Tibial artery (tissue), 4 donors: ENCODE measurements around the gene ZDHHC11.

Experiments
- DNase-seq, 2 donors: peaks; one replicate each; pipeline ENCODE4 v3.0.0-alpha.2; 2019
- H3K27ac ChIP-seq, 2 donors: fragments of 200-600 bp; sonication (generic) in 1 of 2; 1 replicate in 1 of 2; 2 replicates in 1 of 2; pipeline ENCODE4 v1.5.1; 2018 to 2019; ENCODE audit warnings: mild to moderate bottlenecking in 1 of 2
- H3K27me3 ChIP-seq, 2 donors: fragments of 200-600 bp; sonication (generic) in 1 of 2; one replicate each; pipeline versions ENCODE4 v1.5.1 to v1.6.0; 2016 to 2019
- H3K36me3 ChIP-seq, 3 donors: fragments of 200-600 bp; sonication (generic) in 2 of 3; one replicate each; pipeline ENCODE4 v1.5.1; 2016 to 2019; ENCODE audit warnings: mild to moderate bottlenecking in 2 of 3
- H3K4me1 ChIP-seq, 4 donors: fragments of 200-600 bp; sonication (generic) in 2 of 4; 1 replicate in 3 of 4; 2 replicates in 1 of 4; pipeline ENCODE4 v1.5.1; 2016 to 2019
- H3K4me3 ChIP-seq, 2 donors: fragments of 200-600 bp; sonication (generic) in 1 of 2; 1 replicate in 1 of 2; 2 replicates in 1 of 2; pipeline ENCODE4 v1.5.1; 2018 to 2019; ENCODE audit warnings: mild to moderate bottlenecking in 2 of 2
- H3K9me3 ChIP-seq, 3 donors: fragments of 200-600 bp; sonication (generic) in 1 of 3; one replicate each; pipeline ENCODE4 v1.5.1; 2016 to 2019
- CTCF ChIP-seq, 2 experiments: fragments of 200-600 bp in 1 of 2; fragments of 450-650 bp in 1 of 2; IDR thresholded peaks; one replicate each; pipeline ENCODE4 v1.5.1; 2017 to 2019; ENCODE audit warnings: antibody characterized with exemption in 2 of 2, mild to moderate bottlenecking in 1 of 2, moderate library complexity in 1 of 2
- intact Hi-C: fragments of 100-400 bp; cut with DNase I; formaldehyde crosslinking; loops from one replicate; pipeline ENCODE4 v1.15.0; 2023; ENCODE audit warnings: low total_unique reads

Gene ZDHHC11

DNA sequence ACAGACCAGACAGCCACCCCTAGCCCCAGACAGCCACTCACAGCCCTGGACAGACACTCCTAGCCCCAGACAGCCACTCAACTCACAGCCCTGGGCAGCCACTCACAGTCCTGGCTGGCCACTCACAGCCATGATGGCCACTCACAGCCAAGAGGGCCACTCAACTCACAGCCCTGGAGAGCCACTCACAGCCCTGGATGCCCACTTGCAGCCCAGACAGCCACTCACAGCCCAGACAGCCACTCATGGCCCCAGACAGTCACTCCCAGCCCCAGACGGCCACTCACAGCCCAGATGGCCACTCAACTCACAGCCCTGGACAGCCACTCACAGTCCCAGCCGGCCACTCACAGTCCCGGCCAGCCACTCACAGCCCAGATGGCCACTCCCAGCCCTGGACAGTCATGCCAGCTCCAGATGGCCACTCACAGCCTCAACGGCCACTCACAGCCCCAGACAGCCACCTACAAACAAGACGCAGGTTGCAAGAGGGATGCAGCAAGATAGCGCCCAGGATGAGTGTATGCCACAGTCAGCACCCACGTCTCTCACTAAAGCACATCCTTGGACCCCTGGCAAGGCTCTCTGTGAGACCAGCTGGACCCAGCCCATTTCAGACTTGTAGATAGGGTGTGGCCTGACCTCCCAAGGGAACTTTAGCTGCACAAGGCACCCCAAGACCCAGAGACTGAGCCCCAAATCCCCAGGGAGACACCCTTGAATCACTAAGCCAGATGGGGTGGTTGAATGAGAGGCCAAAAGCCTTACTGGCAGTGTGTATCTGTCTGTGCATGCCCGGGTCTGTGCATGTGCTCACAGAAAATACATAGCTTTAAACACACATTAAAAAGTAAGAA lies 88.7 kb downstream of the ZDHHC11 start:
- Histone ChIP-seq H3K36me3 (peaks cover 0 to 36% (median 16%) of the 10 kb centered on the region in 3 donors), H3K4me1 (peaks cover 0 to 21% (median 8%) of the 10 kb centered on the region in 4 donors), H3K4me3 (no peak overlapping the region), H3K27ac (no peak overlapping the region), H3K27me3 (no peaks in the 10 kb centered on the region), H3K9me3 (no peaks in the 10 kb centered on the region)
- no peak for DNase-seq
- intact Hi-C loops = no loop called here
- no peak for TF ChIP-seq CTCF (IDR thresholded peaks at IDR 0.05)

DNA sequence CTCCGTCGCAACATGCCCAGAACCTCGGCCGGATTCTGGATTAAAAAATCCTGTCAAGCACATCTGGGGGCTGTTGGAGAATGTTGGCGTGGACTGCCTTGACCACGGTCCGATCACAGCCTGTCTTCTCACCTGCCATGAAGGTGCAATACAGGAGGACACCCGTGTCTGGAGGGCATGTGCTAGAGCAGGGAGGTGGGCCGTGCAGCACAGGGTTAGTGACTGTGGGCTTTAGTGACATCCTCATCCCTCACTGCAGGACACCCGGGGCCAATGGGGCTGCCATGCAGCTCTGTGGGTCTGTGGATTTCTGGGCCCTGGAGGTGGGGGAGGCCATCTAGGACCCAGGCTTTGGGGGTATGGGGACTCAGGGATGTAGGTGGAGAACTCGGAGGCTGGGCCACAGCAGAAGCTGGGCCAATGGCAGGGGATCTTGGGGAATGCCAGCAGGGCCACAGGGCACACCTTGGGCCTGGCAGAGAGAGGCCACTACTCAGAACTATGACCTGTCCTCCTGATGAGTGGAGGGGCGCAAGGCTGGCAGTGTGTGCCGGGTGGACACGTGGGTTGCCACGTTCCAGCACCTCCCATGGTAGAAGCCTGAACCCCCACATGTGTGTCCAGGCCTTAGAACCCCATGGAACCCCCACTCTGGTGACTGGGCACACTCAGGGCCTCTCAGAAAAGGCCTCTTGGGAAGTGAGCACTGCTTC lies 89.6 kb downstream of the ZDHHC11 start:
- no peak for TF ChIP-seq CTCF (IDR thresholded peaks at IDR 0.05)
- intact Hi-C loops = no loop called here

GRCh38 chr5:760363-761058 lies 90.3 kb downstream of the ZDHHC11 start:
- no peak for TF ChIP-seq CTCF (IDR thresholded peaks at IDR 0.05)
- intact Hi-C loops = no loop called here
- Histone ChIP-seq H3K36me3 (peaks cover 0 to 20% (median 6%) of the 10 kb centered on the region in 3 donors), H3K27me3 (no peaks in the 10 kb centered on the region), H3K27ac (no peak overlapping the region), H3K9me3 (no peaks in the 10 kb centered on the region), H3K4me3 (no peak overlapping the region), H3K4me1 (peaks cover 0 to 25% (median 8%) of the 10 kb centered on the region in 4 donors)
- no peak for DNase-seq

More for the DNA sequence above, 89.6 kb downstream of the ZDHHC11 start:
- H3K4me3 ChIP-seq = no peak overlapping the region
- H3K9me3 ChIP-seq = no peaks in the 10 kb centered on the region
- no peaks in the 10 kb centered on the region for H3K27me3 ChIP-seq
- peaks cover 0 to 25% (median 8%) of the 10 kb centered on the region in 4 donors for H3K4me1 ChIP-seq
- H3K36me3 ChIP-seq = peaks cover 0 to 27% (median 13%) of the 10 kb centered on the region in 3 donors
- no peak overlapping the region for H3K27ac ChIP-seq
- no peak for DNase-seq

GRCh38 chr5:759781-760362 lies 90.9 kb downstream of the ZDHHC11 start:
- H3K4me1 ChIP-seq = peaks cover 0 to 25% (median 8%) of the 10 kb centered on the region in 4 donors
- TF ChIP-seq CTCF (IDR thresholded peaks at IDR 0.05) = no peak
- peak in 1 of 2 donors; percentile 67 for DNase-seq
- no peak overlapping the region for H3K27ac ChIP-seq
- peaks cover 0 to 15% (median 6%) of the 10 kb centered on the region in 3 donors for H3K36me3 ChIP-seq
- no peaks in the 10 kb centered on the region for H3K27me3 ChIP-seq
- H3K9me3 ChIP-seq = no peaks in the 10 kb centered on the region
- no peak overlapping the region for H3K4me3 ChIP-seq
- intact Hi-C loops = no loop called here

- Histone ChIP-seq H3K27me3 (no peaks in the 10 kb centered on the region), H3K4me1 (peaks cover 0 to 25% (median 8%) of the 10 kb centered on the region in 4 donors), H3K4me3 (no peak overlapping the region), H3K27ac (no peak overlapping the region), H3K36me3 (peaks cover 0 to 11% (median 2%) of the 10 kb centered on the region in 3 donors), H3K9me3 (no peaks in the 10 kb centered on the region)
- no peak for TF ChIP-seq CTCF (IDR thresholded peaks at IDR 0.05)
- DNase-seq = peak in 1 of 2 donors; percentile 72
- intact Hi-C loops = no loop called here
Measured at GRCh38 chr5:759111-759751, 91.6 kb downstream of the ZDHHC11 start.
